ENCODE results near the gene LRSAM1.

DNA sequence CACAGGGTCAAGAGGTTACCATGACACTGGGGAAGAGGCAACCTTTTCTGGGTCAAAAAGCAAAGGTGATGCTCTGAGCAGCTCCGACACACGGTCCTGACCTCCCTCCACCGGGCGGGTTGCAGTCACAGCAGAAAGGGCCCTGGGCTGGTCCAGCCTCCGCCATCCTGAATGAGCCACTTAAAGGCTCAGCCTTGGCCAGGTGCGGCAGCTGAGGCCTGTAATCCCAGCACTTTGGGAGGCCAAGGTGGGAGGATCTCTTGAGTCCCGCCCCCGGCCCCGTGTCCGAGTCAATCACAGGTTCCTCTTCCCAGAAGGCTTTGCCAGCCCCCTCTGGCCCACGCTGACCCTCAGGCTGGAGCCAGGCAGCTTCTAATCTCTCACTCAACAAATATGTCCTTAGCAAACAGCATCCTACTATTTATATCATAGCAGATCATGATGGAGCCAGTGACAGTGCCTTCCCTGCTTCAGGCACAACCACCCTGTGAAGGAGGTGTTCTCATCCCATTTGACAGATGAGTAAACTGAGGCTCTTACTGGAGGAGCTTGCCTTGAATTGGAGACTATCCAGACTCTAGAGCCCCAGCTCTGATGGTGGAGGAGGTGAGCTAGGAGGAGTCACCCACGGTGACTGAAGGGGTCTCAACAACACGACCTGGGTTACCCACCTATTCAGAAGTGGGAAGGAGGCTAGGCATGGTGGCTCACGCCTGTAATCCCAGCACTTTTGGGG, 79.1 kb downstream of the LRSAM1 start:
- TF ChIP-seq, protein P1, sequence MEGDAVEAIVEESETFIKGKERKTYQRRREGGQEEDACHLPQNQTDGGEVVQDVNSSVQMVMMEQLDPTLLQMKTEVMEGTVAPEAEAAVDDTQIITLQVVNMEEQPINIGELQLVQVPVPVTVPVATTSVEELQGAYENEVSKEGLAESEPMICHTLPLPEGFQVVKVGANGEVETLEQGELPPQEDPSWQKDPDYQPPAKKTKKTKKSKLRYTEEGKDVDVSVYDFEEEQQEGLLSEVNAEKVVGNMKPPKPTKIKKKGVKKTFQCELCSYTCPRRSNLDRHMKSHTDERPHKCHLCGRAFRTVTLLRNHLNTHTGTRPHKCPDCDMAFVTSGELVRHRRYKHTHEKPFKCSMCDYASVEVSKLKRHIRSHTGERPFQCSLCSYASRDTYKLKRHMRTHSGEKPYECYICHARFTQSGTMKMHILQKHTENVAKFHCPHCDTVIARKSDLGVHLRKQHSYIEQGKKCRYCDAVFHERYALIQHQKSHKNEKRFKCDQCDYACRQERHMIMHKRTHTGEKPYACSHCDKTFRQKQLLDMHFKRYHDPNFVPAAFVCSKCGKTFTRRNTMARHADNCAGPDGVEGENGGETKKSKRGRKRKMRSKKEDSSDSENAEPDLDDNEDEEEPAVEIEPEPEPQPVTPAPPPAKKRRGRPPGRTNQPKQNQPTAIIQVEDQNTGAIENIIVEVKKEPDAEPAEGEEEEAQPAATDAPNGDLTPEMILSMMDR (IDR thresholded peaks at IDR 0.05), result no peak
- no peak for TF ChIP-seq POLR2A (IDR thresholded peaks at IDR 0.05)
- no peak for TF ChIP-seq POLR2AphosphoS5 (IDR thresholded peaks at IDR 0.05)

Measured in breast epithelium (tissue), 3 donors.